Measurements from ENCODE around the gene CFAP91.
"Not testable (repeated sequence)": the region's sequence is repeated elsewhere in the genome, so short reads cannot be mapped to it uniquely, and the experiment has no call there.

Gene CFAP91

DNA sequence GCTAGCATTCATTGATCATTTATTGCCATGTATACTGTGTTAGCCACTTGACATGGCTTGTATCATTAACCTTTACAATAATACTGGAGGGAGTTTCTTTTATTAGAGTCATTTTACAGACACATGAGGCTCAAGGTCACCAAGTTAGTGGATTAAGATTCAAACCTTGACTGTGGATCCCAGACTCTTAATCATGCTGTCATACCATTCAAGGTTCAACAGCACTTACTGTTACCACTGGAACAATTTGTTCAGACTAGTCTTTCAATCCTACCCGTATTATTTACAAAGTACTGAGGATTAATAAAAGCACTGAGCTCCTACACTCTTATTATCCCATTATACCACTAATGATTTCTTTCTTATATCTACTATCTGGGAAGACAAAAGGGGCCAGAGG is 26.8 kb upstream of the CFAP91 start:
- Histone ChIP-seq H4K91ac (ENCODE audit: low read length) (no peak overlapping the region), H3K23ac (ENCODE audit: low read length in 2 of 2) (no peak overlapping the region), H2BK5ac (ENCODE audit: low read depth, low read length, poor library complexity, severe bottlenecking) (no peak overlapping the region), H3K27me3 (ENCODE audit: control insufficient read depth in 1 of 2, insufficient read depth in 1 of 2, low read length in 2 of 2) (no peaks in the 10 kb centered on the region), H3K4me3 (ENCODE audit: insufficient read depth in 1 of 2, low read depth in 1 of 2, low read length in 2 of 2) (peak overlapping the region in 1 of 2 experiments; percentile 85), H3K9me3 (ENCODE audit: control insufficient read depth, low read length) (no peaks in the 10 kb centered on the region), H2AFZ (ENCODE audit: low read depth, low read length) (no peak overlapping the region), H3K4me2 (ENCODE audit: low read length, poor library complexity, severe bottlenecking) (peak overlapping the region; percentile 75), H3K79me1 (replicated peaks; ENCODE audit: low read length, poor library complexity, severe bottlenecking) (peaks cover 10% of the 10 kb centered on the region), H2BK15ac (ENCODE audit: low read depth, poor library complexity, severe bottlenecking) (no peak overlapping the region), H3K4ac (ENCODE audit: low read depth in 1 of 2, low read length in 2 of 2) (no peak overlapping the region), H3K18ac (ENCODE audit: low read depth in 1 of 2, low read length in 2 of 2) (no peak overlapping the region), H3K4me1 (ENCODE audit: control insufficient read depth, insufficient read depth, low read depth, low read length) (no peaks in the 10 kb centered on the region), H4K8ac (ENCODE audit: low read length) (no peak overlapping the region), H3K9ac (ENCODE audit: low read length) (peak overlapping the region; percentile 94), H2AK5ac (ENCODE audit: low read length, severe bottlenecking) (no peak overlapping the region), H3K14ac (ENCODE audit: low read length in 2 of 2) (no peak overlapping the region), H3K36me3 (ENCODE audit: control insufficient read depth in 1 of 2, insufficient read depth in 2 of 2, low read depth in 1 of 2, low read length in 2 of 2) (peaks cover 14 to 37% of the 10 kb centered on the region in 2 experiments), H2BK120ac (ENCODE audit: low read depth, low read length) (no peak overlapping the region), H3K27ac (ENCODE audit: low read length, poor library complexity, severe bottlenecking) (no peak overlapping the region), H2BK12ac (ENCODE audit: low read length in 2 of 2) (no peak overlapping the region)
- peak; percentile 11 for DNase-seq
- WGBS = 86% methylated on average over 1 of the region's 1 CpG

DNA sequence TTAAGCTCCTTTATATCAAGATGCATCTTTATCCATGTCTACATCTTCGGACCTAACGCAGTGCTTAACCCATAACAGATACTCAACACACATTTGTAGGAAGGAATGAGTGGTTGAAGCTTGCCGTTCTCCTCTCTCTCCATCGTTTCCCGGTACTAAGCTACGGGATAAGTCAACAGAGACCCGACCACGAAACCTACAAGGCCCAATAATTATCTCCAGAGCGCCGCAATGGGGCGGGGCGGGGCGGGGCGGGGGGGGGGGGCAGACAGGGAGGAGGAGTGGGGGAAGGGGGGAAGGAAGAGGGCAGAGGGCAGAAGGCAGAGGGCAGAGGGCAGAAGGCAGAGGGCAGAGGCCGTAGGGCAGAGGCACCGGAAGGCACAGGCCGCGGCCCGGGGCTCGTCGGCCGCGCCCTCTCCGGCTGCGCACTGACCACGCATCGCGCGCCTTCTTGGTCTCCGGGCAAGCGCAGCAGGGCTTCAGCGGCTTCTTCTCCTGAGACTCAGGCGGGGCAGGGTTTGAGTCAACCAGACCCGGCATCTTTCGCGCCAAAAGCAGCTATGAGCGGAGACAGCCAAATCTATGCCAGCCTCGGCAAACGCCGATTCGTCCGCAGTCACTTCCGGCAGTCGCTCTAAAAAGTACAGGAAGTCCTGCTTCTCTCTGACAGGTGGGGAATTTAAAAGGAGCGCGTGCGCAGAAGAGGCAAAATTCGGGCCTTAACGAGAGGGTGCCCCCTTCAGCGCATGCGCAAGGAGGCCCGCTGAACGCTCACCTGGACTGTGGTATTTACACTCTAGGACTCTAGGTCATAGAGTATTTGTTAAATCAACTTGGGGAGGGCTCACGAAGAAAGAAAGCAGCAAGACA is 25.8 kb upstream of the CFAP91 start, which contains the start of gene COX17:
COX17 (minus strand) TSS at position 636 of the 870 bp plus-strand sequence; CDS start at position 540, 96 bp downstream.
- Histone ChIP-seq H3K4me1 (ENCODE audit: control insufficient read depth, insufficient read depth, low read depth, low read length) (no peaks in the 10 kb centered on the region), H2AK5ac (ENCODE audit: low read length, severe bottlenecking) (no peak within 1 kb of the TSS), H2AFZ (ENCODE audit: low read depth, low read length) (peak within 1 kb of the TSS; percentile 83), H2BK5ac (ENCODE audit: low read depth, low read length, poor library complexity, severe bottlenecking) (no peak within 1 kb of the TSS), H3K14ac (ENCODE audit: low read length in 2 of 2) (no peak within 1 kb of the TSS), H3K23ac (ENCODE audit: low read length in 2 of 2) (no peak within 1 kb of the TSS), H4K8ac (ENCODE audit: low read length) (peak within 1 kb of the TSS; percentile 67), H3K27me3 (ENCODE audit: control insufficient read depth in 1 of 2, insufficient read depth in 1 of 2, low read length in 2 of 2) (no peaks in the 10 kb centered on the region), H2BK15ac (ENCODE audit: low read depth, poor library complexity, severe bottlenecking) (peak within 1 kb of the TSS; percentile 77), H3K36me3 (ENCODE audit: control insufficient read depth in 1 of 2, insufficient read depth in 2 of 2, low read depth in 1 of 2, low read length in 2 of 2) (peaks cover 14 to 28% of the 10 kb centered on the region in 2 experiments), H3K18ac (ENCODE audit: low read depth in 1 of 2, low read length in 2 of 2) (peak within 1 kb of the TSS; percentile 52 to 88), H3K4ac (ENCODE audit: low read depth in 1 of 2, low read length in 2 of 2) (peak within 1 kb of the TSS in 1 of 2 experiments; percentile 61), H3K9ac (ENCODE audit: low read length) (peak within 1 kb of the TSS; percentile 94), H3K27ac (ENCODE audit: low read length, poor library complexity, severe bottlenecking) (peak within 1 kb of the TSS; percentile 19), H3K9me3 (ENCODE audit: control insufficient read depth, low read length) (no peaks in the 10 kb centered on the region), H3K4me3 (ENCODE audit: insufficient read depth in 1 of 2, low read depth in 1 of 2, low read length in 2 of 2) (peak within 1 kb of the TSS; percentile 85 to 93), H2BK12ac (ENCODE audit: low read length in 2 of 2) (no peak within 1 kb of the TSS), H4K91ac (ENCODE audit: low read length) (peak within 1 kb of the TSS; percentile 81), H3K4me2 (ENCODE audit: low read length, poor library complexity, severe bottlenecking) (peak within 1 kb of the TSS; percentile 75), H2BK120ac (ENCODE audit: low read depth, low read length) (no peak within 1 kb of the TSS), H3K79me1 (replicated peaks; ENCODE audit: low read length, poor library complexity, severe bottlenecking) (peaks cover 10% of the 10 kb centered on the region)
- 0% methylated on average over 47 of the region's 54 CpGs for WGBS
- peak; percentile 95 for DNase-seq

DNA sequence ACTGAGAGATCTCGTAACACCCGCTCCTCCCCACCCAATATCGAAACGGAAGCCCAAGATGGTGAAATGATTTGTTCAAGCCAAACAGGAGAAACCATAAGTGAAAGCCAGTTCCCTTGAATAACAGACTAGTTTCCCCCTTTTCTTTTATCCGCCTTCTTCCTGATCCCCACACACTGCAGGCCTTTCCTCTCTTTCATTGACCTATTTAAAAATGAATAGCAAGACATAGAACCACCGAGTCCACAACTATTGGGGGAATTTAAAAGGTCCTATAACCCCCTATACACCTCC is 25.2 kb upstream of the CFAP91 start:
- Histone ChIP-seq H3K4ac (ENCODE audit: low read depth in 1 of 2, low read length in 2 of 2) (no peak overlapping the region), H3K9me3 (ENCODE audit: control insufficient read depth, low read length) (no peaks in the 10 kb centered on the region), H3K14ac (ENCODE audit: low read length in 2 of 2) (no peak overlapping the region), H4K8ac (ENCODE audit: low read length) (peak overlapping the region; percentile 59), H3K36me3 (ENCODE audit: control insufficient read depth in 1 of 2, insufficient read depth in 2 of 2, low read depth in 1 of 2, low read length in 2 of 2) (peaks cover 14 to 22% of the 10 kb centered on the region in 2 experiments), H2BK15ac (ENCODE audit: low read depth, poor library complexity, severe bottlenecking) (no peak overlapping the region), H3K27me3 (ENCODE audit: control insufficient read depth in 1 of 2, insufficient read depth in 1 of 2, low read length in 2 of 2) (no peaks in the 10 kb centered on the region), H2BK5ac (ENCODE audit: low read depth, low read length, poor library complexity, severe bottlenecking) (no peak overlapping the region), H4K91ac (ENCODE audit: low read length) (no peak overlapping the region), H2AK5ac (ENCODE audit: low read length, severe bottlenecking) (no peak overlapping the region), H3K4me1 (ENCODE audit: control insufficient read depth, insufficient read depth, low read depth, low read length) (no peaks in the 10 kb centered on the region), H3K27ac (ENCODE audit: low read length, poor library complexity, severe bottlenecking) (no peak overlapping the region), H3K4me3 (ENCODE audit: insufficient read depth in 1 of 2, low read depth in 1 of 2, low read length in 2 of 2) (peak overlapping the region in 1 of 2 experiments; percentile 85), H2AFZ (ENCODE audit: low read depth, low read length) (peak overlapping the region; percentile 2), H3K79me1 (replicated peaks; ENCODE audit: low read length, poor library complexity, severe bottlenecking) (peaks cover 10% of the 10 kb centered on the region), H2BK120ac (ENCODE audit: low read depth, low read length) (no peak overlapping the region), H2BK12ac (ENCODE audit: low read length in 2 of 2) (no peak overlapping the region), H3K4me2 (ENCODE audit: low read length, poor library complexity, severe bottlenecking) (peak overlapping the region; percentile 50), H3K18ac (ENCODE audit: low read depth in 1 of 2, low read length in 2 of 2) (peak overlapping the region in 1 of 2 experiments; percentile 52), H3K9ac (ENCODE audit: low read length) (peak overlapping the region; percentile 85), H3K23ac (ENCODE audit: low read length in 2 of 2) (no peak overlapping the region)
- WGBS = 7% methylated on average over 6 of the region's 6 CpGs
- DNase-seq = no peak

DNA sequence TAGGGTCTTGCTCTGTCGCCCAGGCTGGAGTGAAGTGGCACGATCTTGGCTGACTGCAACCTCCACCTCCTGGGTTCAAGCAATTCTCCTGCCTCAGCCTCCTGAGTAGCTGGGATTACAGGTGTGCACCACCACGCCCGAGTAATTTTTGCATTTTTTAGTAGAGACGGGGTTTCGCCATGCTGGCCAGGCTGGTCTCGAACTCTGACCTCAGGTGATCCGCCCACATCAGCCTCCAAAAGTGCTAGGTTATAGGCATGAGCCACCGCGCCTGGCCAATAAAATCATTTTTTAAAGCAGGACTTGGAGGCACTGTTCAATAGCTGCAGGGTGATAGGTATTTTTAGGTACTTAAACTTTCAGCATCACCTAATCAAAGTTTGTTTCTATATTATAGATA is 24.6 kb upstream of the CFAP91 start:
- DNase-seq; H3K18ac ChIP-seq (ENCODE audit: low read depth in 1 of 2, low read length in 2 of 2); H2BK120ac ChIP-seq (ENCODE audit: low read depth, low read length); H2AK5ac ChIP-seq (ENCODE audit: low read length, severe bottlenecking); H3K23ac ChIP-seq (ENCODE audit: low read length in 2 of 2); H3K9me3 ChIP-seq (ENCODE audit: control insufficient read depth, low read length); H2BK12ac ChIP-seq (ENCODE audit: low read length in 2 of 2); H3K4me3 ChIP-seq (ENCODE audit: insufficient read depth in 1 of 2, low read depth in 1 of 2, low read length in 2 of 2); H3K4ac ChIP-seq (ENCODE audit: low read depth in 1 of 2, low read length in 2 of 2); H3K9ac ChIP-seq (ENCODE audit: low read length); H4K91ac ChIP-seq (ENCODE audit: low read length); H3K27ac ChIP-seq (ENCODE audit: low read length, poor library complexity, severe bottlenecking); H3K14ac ChIP-seq (ENCODE audit: low read length in 2 of 2); H2BK15ac ChIP-seq (ENCODE audit: low read depth, poor library complexity, severe bottlenecking); H4K8ac ChIP-seq (ENCODE audit: low read length); H3K4me1 ChIP-seq (ENCODE audit: control insufficient read depth, insufficient read depth, low read depth, low read length); H2BK5ac ChIP-seq (ENCODE audit: low read depth, low read length, poor library complexity, severe bottlenecking); H2AFZ ChIP-seq (ENCODE audit: low read depth, low read length); H3K27me3 ChIP-seq (ENCODE audit: control insufficient read depth in 1 of 2, insufficient read depth in 1 of 2, low read length in 2 of 2); H3K79me1 ChIP-seq (replicated peaks; ENCODE audit: low read length, poor library complexity, severe bottlenecking); H3K4me2 ChIP-seq (ENCODE audit: low read length, poor library complexity, severe bottlenecking): not testable (repeated sequence)
- peaks cover 14 to 16% of the 10 kb centered on the region in 2 experiments for H3K36me3 ChIP-seq (ENCODE audit: control insufficient read depth in 1 of 2, insufficient read depth in 2 of 2, low read depth in 1 of 2, low read length in 2 of 2)
- WGBS = over 99% methylated on average over 8 of the region's 10 CpGs

All from mesenchymal stem cell (in vitro differentiated cells and primary cell).